GM18502 (cell line): Measurements from ENCODE around the gene ZNF579.
"Not testable (repeated sequence)": the region's sequence is repeated elsewhere in the genome, so short reads cannot be mapped to it uniquely, and the experiment has no call there.

Experiments used
- ATAC-seq: cut with Tn5 transposase; IDR thresholded peaks from one replicate; pipeline ENCODE4 v1.9.1; 2021; ENCODE audit warnings: mild to moderate bottlenecking; ENCODE audit not compliant: unreplicated experiment, poor library complexity

Gene ZNF579

GRCh38 chr19:55598034-55598433 lies 17.4 kb upstream of the ZNF579 start:
- no peak for ATAC-seq

DNA sequence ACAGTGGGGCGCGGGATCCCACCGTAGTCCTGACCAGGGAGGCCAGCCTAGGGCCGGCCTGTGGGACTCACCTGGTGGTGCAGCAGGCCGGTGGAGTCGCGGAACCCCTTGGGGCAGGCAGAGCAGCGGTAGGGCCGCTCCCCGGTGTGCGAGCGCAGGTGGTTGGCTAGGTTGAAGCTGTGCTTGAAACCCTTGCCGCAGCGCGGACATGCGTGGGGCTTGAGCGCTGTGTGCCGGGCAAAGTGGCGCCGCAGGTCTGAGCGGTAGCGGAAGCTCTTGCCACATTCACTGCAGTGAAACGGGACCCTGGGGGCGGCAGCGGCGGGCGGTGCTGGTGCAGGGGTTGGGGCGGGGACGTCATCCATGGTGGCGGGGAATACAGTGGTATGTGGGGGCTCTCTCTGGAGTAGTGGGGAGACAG lies 16.9 kb upstream of the ZNF579 start:
- ATAC-seq: no peak

GRCh38 chr19:55596304-55596703 lies 15.7 kb upstream of the ZNF579 start:
- no peak for ATAC-seq

DNA sequence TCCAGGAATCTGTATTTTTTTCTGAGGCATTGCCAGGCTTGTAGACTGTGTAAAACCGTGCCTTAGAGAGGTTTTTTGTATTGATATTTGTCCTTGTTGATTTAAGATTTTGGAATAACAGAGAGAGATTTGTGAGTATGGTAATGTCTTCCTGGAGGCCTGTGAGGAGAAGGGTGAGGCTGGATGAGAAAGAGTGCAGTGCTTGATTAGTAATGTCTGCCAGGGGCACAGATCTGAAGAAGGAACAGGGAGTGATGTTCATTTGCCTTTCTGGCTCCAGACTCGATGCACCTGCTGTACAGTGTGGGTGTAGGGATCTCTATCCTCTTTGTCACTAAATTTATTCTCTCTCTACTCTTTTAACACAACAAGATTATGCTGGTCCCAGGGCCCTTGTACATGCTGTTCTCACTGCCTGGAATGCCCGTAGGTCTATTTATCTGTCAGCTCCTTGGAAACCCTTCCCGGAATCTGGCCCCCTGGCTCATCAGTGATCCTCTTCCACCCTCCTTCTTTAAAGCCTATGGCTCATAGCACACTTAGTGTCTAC lies 14.4 kb upstream of the ZNF579 start:
- no peak for ATAC-seq

- no peak for ATAC-seq
Observed at GRCh38 chr19:55593096-55593772, 12.6 kb upstream of the ZNF579 start.

- ATAC-seq: no peak
Observed at GRCh38 chr19:55592391-55593090, 11.9 kb upstream of the ZNF579 start.

GRCh38 chr19:55591555-55591954 lies 10.9 kb upstream of the ZNF579 start:
- ATAC-seq: no peak

- no peak for ATAC-seq
Observed at GRCh38 chr19:55590617-55591016, 10.0 kb upstream of the ZNF579 start.

GRCh38 chr19:55590109-55590508 lies 9.5 kb upstream of the ZNF579 start:
- ATAC-seq: no peak

- ATAC-seq: no peak
Observed at GRCh38 chr19:55588738-55589137, 8.1 kb upstream of the ZNF579 start.

- peak; percentile 89 for ATAC-seq
Observed at GRCh38 chr19:55586976-55587668, 6.5 kb upstream of the ZNF579 start.

- no peak for ATAC-seq
Observed at GRCh38 chr19:55585658-55586339, 5.2 kb upstream of the ZNF579 start.

- no peak for ATAC-seq
Observed at GRCh38 chr19:55584871-55585270, 4.2 kb upstream of the ZNF579 start.

DNA sequence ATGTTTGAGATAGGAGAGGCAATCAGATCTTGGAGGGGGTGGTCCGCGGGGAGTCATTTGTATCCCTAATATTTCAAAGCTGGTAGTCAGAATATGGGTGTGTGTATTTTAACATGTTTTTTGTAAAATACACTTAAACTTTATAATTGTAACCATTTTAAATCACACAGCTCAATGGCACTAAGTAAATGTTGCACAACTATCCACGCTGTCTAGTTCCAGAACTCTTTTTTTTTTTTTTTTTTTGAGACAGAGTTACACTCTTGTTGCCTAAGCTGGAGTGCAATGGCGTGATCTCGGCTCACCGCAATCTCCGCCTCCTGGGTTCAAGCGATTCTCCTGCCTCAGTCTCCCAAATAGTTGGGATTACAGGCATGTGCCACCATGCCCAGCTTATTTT lies 3.2 kb upstream of the ZNF579 start:
- not testable (repeated sequence) for ATAC-seq

GRCh38 chr19:55582284-55582683 lies 1.6 kb upstream of the ZNF579 start:
- ATAC-seq: not testable (repeated sequence)

DNA sequence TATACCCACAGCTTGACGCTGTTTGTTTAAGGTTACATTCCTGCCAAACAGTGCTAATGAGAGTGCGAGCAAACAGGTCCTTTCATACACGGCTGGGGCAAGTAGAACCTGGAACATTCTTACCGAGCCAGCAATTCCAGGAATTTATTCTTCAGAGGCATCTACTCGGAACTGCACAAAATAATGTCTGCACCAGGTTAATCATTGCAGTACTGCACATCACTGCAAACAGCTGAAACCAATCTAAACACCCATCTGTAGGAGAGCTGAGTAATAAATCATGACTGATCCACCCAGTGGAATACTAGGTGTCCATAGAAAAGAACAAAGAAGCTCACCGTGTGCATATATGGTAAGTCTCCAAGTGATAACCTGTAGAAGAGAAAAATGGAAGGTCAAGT lies 1.2 kb upstream of the ZNF579 start:
- no peak for ATAC-seq

DNA sequence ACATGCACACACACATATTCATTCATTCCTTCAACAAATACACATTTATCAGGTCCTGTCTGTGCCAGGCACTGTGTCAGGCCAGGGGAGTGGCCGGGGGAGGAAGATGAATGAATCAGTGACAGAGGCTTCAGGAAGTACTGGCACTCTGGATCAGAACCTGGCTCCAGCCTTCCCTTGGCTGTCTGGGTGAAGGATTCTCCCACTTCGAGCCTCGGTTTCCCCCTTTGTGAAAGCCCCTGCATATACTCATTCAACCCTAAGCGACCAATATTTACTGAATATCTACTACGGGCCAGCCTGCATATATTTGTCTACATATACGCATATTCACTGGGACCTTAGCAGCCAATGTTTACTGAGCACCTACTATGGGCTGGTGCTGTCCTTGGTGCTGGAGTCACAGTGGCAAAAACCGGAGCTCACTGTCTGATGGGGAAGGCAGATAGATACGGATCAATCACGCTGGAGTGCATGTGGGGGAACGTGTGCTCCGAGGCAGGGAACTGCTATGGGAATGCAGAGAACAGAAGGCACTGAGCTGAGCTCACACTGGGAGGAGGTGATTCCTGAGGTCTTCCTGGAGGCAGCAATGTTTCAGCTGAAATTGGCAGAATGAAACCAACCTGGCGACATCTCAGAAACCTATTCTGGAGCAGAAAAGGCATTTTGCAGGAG lies 636 bp upstream of the ZNF579 start:
- ATAC-seq: peak; percentile 34

- ATAC-seq: peak; percentile 32
Observed at GRCh38 chr19:55579766-55580621, 654 bp downstream of the ZNF579 start.
